Measurements from ENCODE around the gene MMP24OS.

The MMP24OS gene

DNA sequence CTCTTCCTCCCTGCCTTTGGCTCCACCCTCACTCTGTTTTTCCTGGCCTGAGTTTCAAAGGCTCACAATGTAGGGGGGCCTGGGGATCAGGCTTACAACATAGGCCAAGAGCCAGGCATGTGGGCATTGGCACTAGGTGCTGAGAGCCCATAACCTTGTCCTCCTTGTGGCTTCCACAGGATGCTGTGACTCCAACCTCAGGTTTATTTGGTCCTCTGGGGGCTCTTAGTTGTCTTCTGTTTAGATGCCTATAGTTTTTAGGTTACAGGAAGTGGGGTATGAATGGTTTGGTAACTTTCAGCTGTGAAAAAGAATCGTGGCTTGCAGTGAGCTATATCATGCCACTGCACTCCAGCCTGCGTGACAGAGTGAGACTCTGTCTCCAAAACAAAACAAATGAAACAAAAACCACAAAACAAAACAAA lies 25.9 kb downstream of the MMP24OS start:
- DNase-seq (ENCODE audit: low read depth, low spot score) = no peak

- DNase-seq (ENCODE audit: low read depth, low spot score) = no peak
These were observed 26.3 kb downstream of the MMP24OS start for GRCh38 chr20:35251613-35251940.

DNA sequence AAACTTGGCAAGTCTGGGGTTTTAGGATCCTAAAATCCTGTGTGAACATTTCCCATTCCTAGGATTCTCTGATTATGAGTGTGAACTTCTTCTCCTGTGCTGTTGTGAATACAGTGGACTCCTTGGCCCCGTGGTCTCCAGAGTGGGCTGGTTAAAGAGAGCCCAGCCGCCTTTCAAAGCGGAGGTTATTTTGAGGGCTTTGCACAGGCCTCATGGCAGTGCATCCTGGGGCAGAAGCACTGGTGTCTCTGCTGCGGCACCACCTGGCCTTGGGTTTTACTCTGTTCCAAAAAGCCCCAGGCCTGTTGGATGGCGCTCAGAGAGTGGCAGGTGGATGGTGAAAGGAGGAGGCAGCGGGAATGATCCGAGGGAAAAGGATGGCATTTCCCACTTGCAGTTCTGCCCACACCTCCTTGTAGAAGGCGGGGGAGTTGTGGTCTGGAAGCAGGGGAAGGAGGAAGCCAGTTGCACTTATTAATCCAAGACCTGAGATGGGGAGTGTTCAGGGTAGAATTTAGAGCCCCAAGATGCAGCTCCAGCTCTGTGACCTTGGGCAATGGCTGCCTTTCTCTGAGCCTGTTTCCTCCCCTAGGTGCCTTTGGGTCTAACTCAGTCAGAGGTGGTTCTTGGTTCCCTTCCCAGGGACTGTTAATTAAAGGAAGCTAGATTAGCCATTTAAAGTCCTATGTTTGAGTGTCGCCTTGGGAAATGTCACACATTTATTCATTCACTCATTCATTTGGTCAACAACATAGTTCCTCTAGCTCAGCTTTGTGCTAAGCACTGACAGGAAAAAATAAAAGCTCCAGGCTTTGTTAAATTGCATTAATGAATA lies 29.1 kb downstream of the MMP24OS start:
- peak; percentile 63 for DNase-seq (ENCODE audit: low read depth, low spot score)

DNA sequence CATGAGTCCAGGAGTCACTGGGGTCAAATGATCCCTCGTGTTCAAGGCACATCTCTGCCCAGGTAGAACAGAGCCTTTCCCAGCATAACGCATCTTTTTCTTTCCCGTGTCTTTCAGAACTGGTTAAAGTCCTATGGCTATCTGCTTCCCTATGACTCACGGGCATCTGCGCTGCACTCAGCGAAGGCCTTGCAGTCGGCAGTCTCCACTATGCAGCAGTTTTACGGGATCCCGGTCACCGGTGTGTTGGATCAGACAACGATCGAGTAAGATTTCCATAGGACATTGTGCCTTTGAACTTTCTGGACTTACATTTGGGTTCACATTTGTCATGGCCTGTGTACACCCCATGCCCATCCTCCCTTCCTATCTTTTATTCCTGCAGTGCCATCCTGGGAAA lies 31.2 kb downstream of the MMP24OS start:
- DNase-seq (ENCODE audit: low read depth, low spot score) = no peak

GRCh38 chr20:35243986-35244385 lies 33.9 kb downstream of the MMP24OS start:
- no peak for DNase-seq (ENCODE audit: low read depth, low spot score)

DNA sequence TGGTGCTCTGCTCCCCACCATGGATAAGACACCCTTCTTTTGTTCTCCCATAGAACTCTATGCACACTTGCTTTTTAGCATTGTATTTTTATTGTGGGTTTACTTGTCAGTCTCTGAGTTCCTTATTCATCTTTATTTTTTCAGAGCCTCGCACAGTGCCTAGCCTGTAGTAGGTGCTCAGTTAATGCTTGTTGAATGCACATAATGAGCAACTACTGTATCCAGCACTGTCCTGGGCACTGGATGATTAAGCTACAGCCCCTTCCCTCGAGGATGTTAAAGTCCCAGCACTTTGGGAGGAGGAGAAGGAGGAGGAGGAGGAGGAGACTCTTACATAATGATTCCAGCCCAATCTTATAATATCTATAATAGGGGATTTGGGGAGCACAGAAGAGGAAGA lies 34.6 kb downstream of the MMP24OS start:
- no peak for DNase-seq (ENCODE audit: low read depth, low spot score)

- peak; percentile 30 for DNase-seq (ENCODE audit: low read depth, low spot score)
These were observed 37.1 kb downstream of the MMP24OS start for GRCh38 chr20:35240811-35241293.

GRCh38 chr20:35240083-35240810 lies 37.7 kb downstream of the MMP24OS start:
- no peak for DNase-seq (ENCODE audit: low read depth, low spot score)

- no peak for DNase-seq (ENCODE audit: low read depth, low spot score)
These were observed 39.2 kb downstream of the MMP24OS start for GRCh38 chr20:35238735-35239134.

GRCh38 chr20:35238170-35238569 lies 39.8 kb downstream of the MMP24OS start:
- DNase-seq (ENCODE audit: low read depth, low spot score) = no peak

- no peak for DNase-seq (ENCODE audit: low read depth, low spot score)
These were observed 40.4 kb downstream of the MMP24OS start for GRCh38 chr20:35237486-35237885.

GRCh38 chr20:35235881-35236280 lies 42.0 kb downstream of the MMP24OS start:
- no peak for DNase-seq (ENCODE audit: low read depth, low spot score)

- no peak for DNase-seq (ENCODE audit: low read depth, low spot score)
These were observed 45.3 kb downstream of the MMP24OS start for GRCh38 chr20:35232575-35232974.

DNA sequence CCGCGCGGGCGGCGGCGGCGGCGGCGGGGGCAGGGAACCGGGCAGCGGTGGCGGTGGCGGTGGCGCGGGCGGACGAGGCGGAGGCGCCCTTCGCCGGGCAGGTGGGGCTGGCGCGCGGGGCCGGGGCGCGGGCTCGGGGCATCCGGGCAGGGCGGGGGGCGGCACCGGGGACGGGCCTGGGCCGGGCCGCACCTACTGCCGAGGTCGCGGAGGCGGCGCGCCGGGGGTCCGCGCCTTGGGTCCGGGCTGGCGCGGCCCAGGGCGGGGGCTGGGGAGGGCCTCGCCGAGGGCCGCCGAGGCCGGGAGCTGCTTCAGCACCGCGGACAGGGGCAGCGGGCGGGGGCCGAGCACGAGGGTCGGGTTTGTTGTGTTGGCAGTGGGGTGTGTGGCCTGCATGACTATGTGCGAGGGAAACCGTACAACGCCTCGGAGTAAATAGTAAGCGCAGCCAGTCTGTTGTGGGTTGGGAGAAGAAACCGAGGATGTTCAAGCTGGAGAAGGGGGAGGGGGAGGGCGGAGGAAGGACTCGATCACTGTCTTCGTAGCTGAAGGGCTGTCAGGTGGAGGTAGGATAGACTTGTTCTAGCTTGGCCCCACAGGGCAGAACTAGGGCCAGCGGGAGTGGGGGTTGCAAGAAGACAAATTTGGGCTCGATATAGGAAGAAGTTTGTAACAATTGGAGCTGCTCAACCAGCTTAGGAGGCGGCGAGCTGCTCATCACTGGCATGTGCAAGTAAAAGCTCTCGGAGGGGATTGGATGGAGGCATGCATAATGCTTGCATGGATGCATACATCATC lies 50.8 kb downstream of the MMP24OS start:
- DNase-seq (ENCODE audit: low read depth, low spot score) = peak; percentile 79

Measured in ELF-1 (cell line).